A673 (cell line): Measurements from ENCODE around the gene LARP4B. TPM values are rescaled to one million over a fixed set of nuclear protein-coding genes. Genes with fewer than 3 reads are reported as not detected.

Experiments
- BruUV-seq: library from RNA; stranded (reverse); fragments of 400-500 nt; replicated peaks from 2 replicates; lab custom pipeline; 2021; lab: Mats Ljungman, UMichigan
- CTCF ChIA-PET: fragments of 300-600 bp; sonication (Branson Sonifier 250); formaldehyde crosslinking; loops from one replicate; lab custom pipeline; 2022; ENCODE audit warnings: antibody characterized with exemption; lab: Charles Lee
- POLR2A ChIA-PET: fragments of 300-600 bp; sonication (Branson Sonifier 250); formaldehyde crosslinking; loops from one replicate; lab custom pipeline; 2022; ENCODE audit warnings: antibody characterized with exemption; ENCODE audit not compliant: low non-redundant PET; lab: Charles Lee
- DNase-seq: peaks from one replicate; pipeline ENCODE4 v3.0.0-alpha.2; 2015; ENCODE audit warnings: low spot score
- H3K27ac ChIP-seq: fragments of 200-600 bp; sonication (generic); 2 replicates; pipeline ENCODE4 v1.5.1; 2016; ENCODE audit warnings: mixed run types, low read depth, mild to moderate bottlenecking, mixed read lengths, antibody characterized with exemption, low read length; ENCODE audit not compliant: poor library complexity, severe bottlenecking
- H3K27me3 ChIP-seq: fragments of 200-600 bp; sonication (generic); replicated peaks from 2 replicates; pipeline ENCODE4 v1.6.1; 2017; ENCODE audit warnings: mixed run types, low read depth, mild to moderate bottlenecking, mixed read lengths, antibody characterized with exemption, low read length; ENCODE audit not compliant: insufficient read depth, poor library complexity
- H3K36me3 ChIP-seq: fragments of 200-600 bp; sonication (generic); 2 replicates; pipeline ENCODE4 v1.6.1; 2016; ENCODE audit warnings: mixed run types, mild to moderate bottlenecking, mixed read lengths, antibody characterized with exemption, low read length; ENCODE audit not compliant: insufficient read depth, poor library complexity, severe bottlenecking
- H3K4me1 ChIP-seq: fragments of 200-600 bp; sonication (generic); 2 replicates; pipeline ENCODE4 v1.6.1; 2017; ENCODE audit warnings: mixed run types, mild to moderate bottlenecking, mixed read lengths, antibody characterized with exemption, low read length; ENCODE audit not compliant: insufficient read depth, poor library complexity, severe bottlenecking
- H3K4me3 ChIP-seq: fragments of 200-600 bp; sonication (generic); 2 replicates; pipeline ENCODE4 v1.5.1; 2016; ENCODE audit warnings: low read depth, mixed run types, mild to moderate bottlenecking, mixed read lengths, low read length; ENCODE audit not compliant: poor library complexity, severe bottlenecking
- H3K9me3 ChIP-seq: fragments of 200-600 bp; sonication (generic); 2 replicates; pipeline ENCODE4 v1.6.1; 2016; ENCODE audit warnings: mixed run types, low read depth, mild to moderate bottlenecking, mixed read lengths, antibody characterized with exemption, low read length; ENCODE audit not compliant: poor library complexity, severe bottlenecking
- CTCF ChIP-seq: fragments of 300-800, 200-600 bp; sonication (generic); conservative IDR thresholded peaks from 2 replicates; pipeline ENCODE4 v1.5.1; 2017; ENCODE audit warnings: low read depth, mild to moderate bottlenecking, antibody characterized with exemption, low read length, moderate library complexity, mixed read lengths
- EZH2 ChIP-seq: fragments of 200-600 bp; sonication (generic); IDR thresholded peaks from 2 replicates; pipeline ENCODE4 v1.6.1; 2017; ENCODE audit warnings: borderline replicate concordance, low read depth, mild to moderate bottlenecking, mixed read lengths, antibody characterized with exemption, low read length; ENCODE audit not compliant: poor library complexity, severe bottlenecking
- intact Hi-C: fragments of 100-400 bp; cut with micrococcal nuclease; formaldehyde crosslinking; loops from one replicate; pipeline ENCODE4 v1.10.0; 2022; ENCODE audit not compliant: unreplicated experiment
- total RNA-seq: library from RNA; stranded (reverse); gene quantifications from 2 replicates; pipeline ENCODE4 v1.2.3, GENCODE V29; 2021

Gene LARP4B
- total RNA-seq, 1 experiment from 2014 or later, result 101 TPM

GRCh38 chr10:966466-967235 is 35.1 kb upstream of the LARP4B start:
- H3K4me1 ChIP-seq, result peaks cover 11% of the 10 kb centered on the region
- no peaks in the 10 kb centered on the region for H3K9me3 ChIP-seq
- no TSS peak for BruUV-seq
- H3K36me3 ChIP-seq, result no peaks in the 10 kb centered on the region
- CTCF ChIA-PET, result no interaction called here
- TF ChIP-seq CTCF (no peak), EZH2 (no peak)
- DNase-seq, result no peak
- POLR2A ChIA-PET, result no interaction called here
- intact Hi-C loops, result no loop called here
- no peaks in the 10 kb centered on the region for H3K27me3 ChIP-seq
- no peak overlapping the region for H3K4me3 ChIP-seq
- H3K27ac ChIP-seq, result no peak overlapping the region

GRCh38 chr10:964988-965417 is 33.5 kb upstream of the LARP4B start:
- TF ChIP-seq EZH2 (no peak), CTCF (no peak)
- BruUV-seq, result no TSS peak
- Histone ChIP-seq H3K27ac (no peak overlapping the region), H3K36me3 (no peaks in the 10 kb centered on the region), H3K4me3 (no peak overlapping the region), H3K9me3 (no peaks in the 10 kb centered on the region), H3K27me3 (peaks cover under 1% of the 10 kb centered on the region), H3K4me1 (no peaks in the 10 kb centered on the region)
- intact Hi-C loops, result no loop called here
- POLR2A ChIA-PET, result no interaction called here
- DNase-seq, result no peak
- CTCF ChIA-PET, result no interaction called here

GRCh38 chr10:964321-964987 is 32.9 kb upstream of the LARP4B start:
- CTCF ChIA-PET, result no interaction called here
- no peaks in the 10 kb centered on the region for H3K36me3 ChIP-seq
- BruUV-seq, result no TSS peak
- DNase-seq, result no peak
- H3K27me3 ChIP-seq, result peaks cover 4% of the 10 kb centered on the region
- H3K9me3 ChIP-seq, result no peaks in the 10 kb centered on the region
- no peak for TF ChIP-seq EZH2
- no peak for TF ChIP-seq CTCF
- H3K4me3 ChIP-seq, result no peak overlapping the region
- H3K27ac ChIP-seq, result no peak overlapping the region
- intact Hi-C loops, result no loop called here
- H3K4me1 ChIP-seq, result no peaks in the 10 kb centered on the region
- POLR2A ChIA-PET, result no interaction called here
